Measurements from ENCODE around the gene SNX13. TPM values are rescaled to one million over a fixed set of nuclear protein-coding genes. Genes with fewer than 3 reads are reported as not detected.

The SNX13 gene
- total RNA-seq, 1 donor from 2014 or later = 32.9 TPM

DNA sequence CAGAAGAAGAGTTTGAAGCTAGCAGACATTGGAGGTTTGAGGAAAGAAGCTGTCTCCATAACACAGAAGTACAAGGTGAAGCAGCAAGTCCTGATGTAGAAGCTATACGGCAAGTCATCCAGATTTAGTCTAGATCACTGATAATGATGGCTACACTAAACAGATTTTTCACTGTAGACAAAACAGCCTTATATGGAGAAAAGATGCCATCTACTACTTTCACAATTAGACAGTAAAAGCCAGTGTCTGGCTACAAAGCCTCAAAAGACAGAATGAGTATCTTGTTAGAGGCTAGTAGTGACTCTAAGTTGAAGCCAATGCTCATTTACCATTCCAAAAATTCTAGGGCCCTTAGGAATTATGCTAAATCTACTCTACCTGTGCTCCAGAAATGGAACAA, 85.1 kb downstream of the SNX13 start:
- Histone ChIP-seq H3K27me3 (ENCODE audit: control insufficient read depth, insufficient read depth, low read length) (no peaks in the 10 kb centered on the region), H3K4me3 (ENCODE audit: low read depth, low read length) (no peak overlapping the region), H3K36me3 (ENCODE audit: control insufficient read depth, insufficient read depth, low read length) (no peaks in the 10 kb centered on the region)
- DNase-seq (ENCODE audit: low read depth) (no peak), FAIRE-seq (no peak)
- TF ChIP-seq, protein P1, sequence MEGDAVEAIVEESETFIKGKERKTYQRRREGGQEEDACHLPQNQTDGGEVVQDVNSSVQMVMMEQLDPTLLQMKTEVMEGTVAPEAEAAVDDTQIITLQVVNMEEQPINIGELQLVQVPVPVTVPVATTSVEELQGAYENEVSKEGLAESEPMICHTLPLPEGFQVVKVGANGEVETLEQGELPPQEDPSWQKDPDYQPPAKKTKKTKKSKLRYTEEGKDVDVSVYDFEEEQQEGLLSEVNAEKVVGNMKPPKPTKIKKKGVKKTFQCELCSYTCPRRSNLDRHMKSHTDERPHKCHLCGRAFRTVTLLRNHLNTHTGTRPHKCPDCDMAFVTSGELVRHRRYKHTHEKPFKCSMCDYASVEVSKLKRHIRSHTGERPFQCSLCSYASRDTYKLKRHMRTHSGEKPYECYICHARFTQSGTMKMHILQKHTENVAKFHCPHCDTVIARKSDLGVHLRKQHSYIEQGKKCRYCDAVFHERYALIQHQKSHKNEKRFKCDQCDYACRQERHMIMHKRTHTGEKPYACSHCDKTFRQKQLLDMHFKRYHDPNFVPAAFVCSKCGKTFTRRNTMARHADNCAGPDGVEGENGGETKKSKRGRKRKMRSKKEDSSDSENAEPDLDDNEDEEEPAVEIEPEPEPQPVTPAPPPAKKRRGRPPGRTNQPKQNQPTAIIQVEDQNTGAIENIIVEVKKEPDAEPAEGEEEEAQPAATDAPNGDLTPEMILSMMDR (IDR thresholded peaks at IDR 0.05; ENCODE audit: insufficient read depth, low read length, severe bottlenecking) = no peak

DNA sequence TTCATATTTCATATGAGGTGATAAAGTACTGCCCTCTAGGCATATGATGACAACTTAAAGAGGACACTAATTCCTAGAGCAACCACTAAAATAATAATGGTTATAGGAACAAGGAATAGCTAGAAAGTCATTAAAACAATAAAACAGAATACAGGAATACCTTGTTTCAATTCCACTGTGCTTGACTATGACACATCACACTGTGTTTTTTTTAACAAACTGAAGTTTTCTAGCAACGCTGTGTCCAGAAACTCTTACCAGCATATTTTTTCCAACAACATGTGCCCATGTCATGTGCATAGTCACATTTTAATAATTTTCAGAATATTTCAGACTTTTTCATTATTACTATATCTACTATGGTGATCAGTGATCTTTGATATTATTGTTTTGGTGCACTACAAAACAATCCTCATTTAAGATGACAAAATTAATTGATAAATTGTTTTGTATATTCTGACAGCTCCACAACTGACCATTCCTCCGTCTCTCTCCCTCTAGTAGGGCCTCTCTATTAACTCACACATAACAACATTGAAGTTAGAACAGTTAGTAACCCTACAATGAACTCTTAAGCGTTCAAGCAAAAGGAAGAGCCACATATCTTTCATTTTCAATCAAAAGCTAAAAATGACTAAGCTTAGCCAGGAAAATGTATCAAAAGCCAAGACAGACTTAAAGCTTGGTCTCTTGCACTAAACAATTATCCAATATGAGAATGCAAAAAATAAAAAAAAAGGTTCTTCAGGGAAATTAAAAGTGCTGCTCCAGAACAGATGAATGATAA, 85.8 kb downstream of the SNX13 start:
- TF ChIP-seq, protein P1 (IDR thresholded peaks at IDR 0.05; ENCODE audit: insufficient read depth, low read length, severe bottlenecking) = no peak
- FAIRE-seq (no peak), DNase-seq (ENCODE audit: low read depth) (no peak)
- H3K27me3 ChIP-seq (ENCODE audit: control insufficient read depth, insufficient read depth, low read length) = no peaks in the 10 kb centered on the region
- no peaks in the 10 kb centered on the region for H3K36me3 ChIP-seq (ENCODE audit: control insufficient read depth, insufficient read depth, low read length)
- H3K4me3 ChIP-seq (ENCODE audit: low read depth, low read length) = no peak overlapping the region

GRCh38 chr7:17852361-17852760, 87.9 kb downstream of the SNX13 start:
- TF ChIP-seq, protein P1 (IDR thresholded peaks at IDR 0.05; ENCODE audit: insufficient read depth, low read length, severe bottlenecking) = no peak
- no peak overlapping the region for H3K4me3 ChIP-seq (ENCODE audit: low read depth, low read length)
- no peaks in the 10 kb centered on the region for H3K27me3 ChIP-seq (ENCODE audit: control insufficient read depth, insufficient read depth, low read length)
- no peak for FAIRE-seq
- peaks cover 1% of the 10 kb centered on the region for H3K36me3 ChIP-seq (ENCODE audit: control insufficient read depth, insufficient read depth, low read length)
- DNase-seq (ENCODE audit: low read depth) = no peak

GRCh38 chr7:17849504-17849903, 90.8 kb downstream of the SNX13 start:
- TF ChIP-seq, protein P1 (IDR thresholded peaks at IDR 0.05; ENCODE audit: insufficient read depth, low read length, severe bottlenecking) = no peak
- H3K27me3 ChIP-seq (ENCODE audit: control insufficient read depth, insufficient read depth, low read length) = no peaks in the 10 kb centered on the region
- H3K4me3 ChIP-seq (ENCODE audit: low read depth, low read length) = no peak overlapping the region
- DNase-seq (ENCODE audit: low read depth) = no peak
- peaks cover 3% of the 10 kb centered on the region for H3K36me3 ChIP-seq (ENCODE audit: control insufficient read depth, insufficient read depth, low read length)
- no peak for FAIRE-seq

DNA sequence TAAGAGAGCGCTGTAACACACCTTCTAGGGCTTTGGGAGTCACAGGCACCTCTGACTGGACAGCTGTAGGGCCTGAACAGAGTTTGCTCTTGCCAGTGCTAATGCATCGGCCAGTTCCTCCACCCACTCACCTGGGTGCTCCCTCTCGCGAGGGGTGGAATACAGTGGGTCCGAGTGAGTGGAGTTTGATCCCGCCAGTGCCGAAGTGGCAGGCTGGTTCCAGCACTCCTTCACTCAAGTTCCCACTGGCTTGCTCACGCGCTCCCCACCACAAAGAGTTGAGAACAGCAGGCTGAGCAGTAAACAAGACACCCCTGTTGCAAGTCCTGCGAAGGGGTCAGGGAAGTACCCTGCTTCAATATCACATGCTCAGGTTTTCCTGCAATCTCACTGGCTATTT, 91.8 kb downstream of the SNX13 start:
- DNase-seq (ENCODE audit: low read depth) = no peak
- H3K36me3 ChIP-seq (ENCODE audit: control insufficient read depth, insufficient read depth, low read length) = peaks cover 3% of the 10 kb centered on the region
- no peaks in the 10 kb centered on the region for H3K27me3 ChIP-seq (ENCODE audit: control insufficient read depth, insufficient read depth, low read length)
- TF ChIP-seq, protein P1 (IDR thresholded peaks at IDR 0.05; ENCODE audit: insufficient read depth, low read length, severe bottlenecking) = no peak
- no peak for FAIRE-seq
- no peak overlapping the region for H3K4me3 ChIP-seq (ENCODE audit: low read depth, low read length)

DNA sequence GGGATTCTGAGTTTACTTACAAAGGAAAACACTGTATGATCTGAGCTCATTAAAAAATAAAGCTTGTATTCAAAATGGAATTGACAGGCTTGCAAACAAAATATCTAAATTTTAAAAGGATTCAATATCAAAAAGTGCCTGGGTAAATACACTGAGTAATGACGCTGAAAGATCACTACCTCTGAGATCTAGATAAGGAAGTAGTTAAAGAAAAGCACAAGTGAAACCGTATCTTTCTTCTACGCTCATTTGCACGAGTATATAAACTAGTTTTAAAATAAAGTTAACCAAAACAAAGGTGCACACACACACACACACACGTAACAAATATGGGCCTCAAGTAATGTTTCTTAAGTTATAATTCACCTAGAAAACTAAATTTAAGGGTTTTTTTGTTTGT, 93.4 kb downstream of the SNX13 start:
- peaks cover 3% of the 10 kb centered on the region for H3K36me3 ChIP-seq (ENCODE audit: control insufficient read depth, insufficient read depth, low read length)
- no peaks in the 10 kb centered on the region for H3K27me3 ChIP-seq (ENCODE audit: control insufficient read depth, insufficient read depth, low read length)
- TF ChIP-seq, protein P1 (IDR thresholded peaks at IDR 0.05; ENCODE audit: insufficient read depth, low read length, severe bottlenecking) = no peak
- no peak overlapping the region for H3K4me3 ChIP-seq (ENCODE audit: low read depth, low read length)
- no peak for DNase-seq (ENCODE audit: low read depth)
- FAIRE-seq = no peak
